ENCODE results near the gene PAK6. TPM values are rescaled to one million over a fixed set of nuclear protein-coding genes. Genes with fewer than 3 reads are reported as not detected.

PAK6 gene
- total and polyA plus RNA-seq, 9 of the 15 experiments (the other 6 are each of a cell fraction or from before 2014, with no cell fraction given) = 0.03 to 0.74 (median 0.16) TPM; not detected in 2

DNA sequence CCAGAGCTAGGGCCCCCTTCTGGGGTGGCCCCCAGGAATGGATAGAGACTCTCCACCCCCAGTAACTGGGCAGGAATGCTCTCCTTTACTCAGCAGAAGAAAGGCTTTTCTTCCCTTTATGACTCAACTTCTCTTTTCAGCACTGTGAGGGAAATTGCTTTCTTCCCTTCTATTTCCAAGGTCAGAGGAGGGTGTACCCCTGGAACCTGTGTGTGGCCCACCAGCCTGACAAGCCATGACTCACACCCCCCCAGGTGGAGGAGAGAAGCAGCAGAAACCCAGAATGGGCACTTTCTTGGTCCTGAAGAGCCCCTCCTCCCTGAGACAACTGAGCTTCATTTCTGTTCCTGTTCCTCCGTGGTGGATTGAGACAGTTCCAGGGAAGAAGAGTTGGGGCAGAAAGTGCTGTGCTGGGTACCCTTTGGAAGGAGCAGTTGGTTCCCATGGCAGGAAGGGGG, 46.7 kb downstream of the PAK6 start:
- Histone ChIP-seq H3K79me2 (ENCODE audit: control insufficient read depth, insufficient read depth, low read length) (no peaks in the 10 kb centered on the region), H3K9me1 (ENCODE audit: control insufficient read depth, insufficient read depth, low read length) (no peaks in the 10 kb centered on the region), H3K27ac (ENCODE audit: extremely low read depth, low read depth, low read length) (no peak overlapping the region), H3K9ac (ENCODE audit: insufficient read depth in 1 of 2, low read depth in 2 of 2, low read length in 2 of 2) (peak overlapping the region in 1 of 2 experiments; percentile 5; a peak in 1 of 4 replicates), H4K20me1 (replicated peaks; ENCODE audit: control insufficient read depth, insufficient read depth, low read length) (no peaks in the 10 kb centered on the region), H3K27me3 (ENCODE audit: control insufficient read depth in 2 of 2, insufficient read depth in 2 of 2, low read length in 2 of 2) (no peaks in the 10 kb centered on the region), H3K4me2 (ENCODE audit: insufficient read depth, low read length) (no peak overlapping the region), H3K36me3 (ENCODE audit: control insufficient read depth, insufficient read depth, low read length) (no peaks in the 10 kb centered on the region), H3K4me3 (no peak overlapping the region), H3K9me3 (replicated peaks; ENCODE audit: control insufficient read depth, insufficient read depth, low read depth, low read length) (no peaks in the 10 kb centered on the region), H2AFZ (ENCODE audit: low read depth, low read length) (no peak overlapping the region), H3K4me1 (replicated peaks in 1 of 2; ENCODE audit: control insufficient read depth in 2 of 2, insufficient read depth in 2 of 2, low read length in 2 of 2) (peaks cover 0 to 38% of the 10 kb centered on the region in 2 experiments; a peak in 3 of 5 replicates)
- POLR2A ChIA-PET = interaction anchor here (0.6 to 1.6 kb wide), 6 partner anchors 12 to 360 kb away, joined by 3 to 4 read pairs (median 3); no protein-coding TSS in a partner anchor
- TF ChIP-seq RAD51 (IDR thresholded peaks at IDR 0.05; ENCODE audit: borderline replicate concordance, low read depth) (no peak), ZNF143 (CRISPR knock-in tag; IDR thresholded peaks at IDR 0.05) (no peak), RBM25 (IDR thresholded peaks at IDR 0.05; ENCODE audit: low read depth, low read length, severe bottlenecking) (no peak), SMAD1 (IDR thresholded peaks at IDR 0.05; ENCODE audit: low read depth, low read length, partially characterized antibody) (no peak), NELFE (IDR thresholded peaks at IDR 0.05; ENCODE audit: insufficient read depth, insufficient read length) (no peak), PURB (CRISPR knock-in tag; IDR thresholded peaks at IDR 0.05; ENCODE audit: low read depth) (no peak)
- TF ChIP-seq, protein P1, sequence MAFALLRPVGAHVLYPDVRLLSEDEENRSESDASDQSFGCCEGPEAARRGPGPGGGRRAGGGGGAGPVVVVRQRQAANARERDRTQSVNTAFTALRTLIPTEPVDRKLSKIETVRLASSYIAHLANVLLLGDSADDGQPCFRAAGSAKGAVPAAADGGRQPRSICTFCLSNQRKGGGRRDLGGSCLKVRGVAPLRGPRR (CRISPR knock-in tag; IDR thresholded peaks at IDR 0.05) = no peak
- TF ChIP-seq, protein P2, sequence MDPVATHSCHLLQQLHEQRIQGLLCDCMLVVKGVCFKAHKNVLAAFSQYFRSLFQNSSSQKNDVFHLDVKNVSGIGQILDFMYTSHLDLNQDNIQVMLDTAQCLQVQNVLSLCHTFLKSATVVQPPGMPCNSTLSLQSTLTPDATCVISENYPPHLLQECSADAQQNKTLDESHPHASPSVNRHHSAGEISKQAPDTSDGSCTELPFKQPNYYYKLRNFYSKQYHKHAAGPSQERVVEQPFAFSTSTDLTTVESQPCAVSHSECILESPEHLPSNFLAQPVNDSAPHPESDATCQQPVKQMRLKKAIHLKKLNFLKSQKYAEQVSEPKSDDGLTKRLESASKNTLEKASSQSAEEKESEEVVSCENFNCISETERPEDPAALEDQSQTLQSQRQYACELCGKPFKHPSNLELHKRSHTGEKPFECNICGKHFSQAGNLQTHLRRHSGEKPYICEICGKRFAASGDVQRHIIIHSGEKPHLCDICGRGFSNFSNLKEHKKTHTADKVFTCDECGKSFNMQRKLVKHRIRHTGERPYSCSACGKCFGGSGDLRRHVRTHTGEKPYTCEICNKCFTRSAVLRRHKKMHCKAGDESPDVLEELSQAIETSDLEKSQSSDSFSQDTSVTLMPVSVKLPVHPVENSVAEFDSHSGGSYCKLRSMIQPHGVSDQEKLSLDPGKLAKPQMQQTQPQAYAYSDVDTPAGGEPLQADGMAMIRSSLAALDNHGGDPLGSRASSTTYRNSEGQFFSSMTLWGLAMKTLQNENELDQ (CRISPR knock-in tag; IDR thresholded peaks at IDR 0.05; ENCODE audit: borderline replicate concordance) = no peak
- TF ChIP-seq, protein P3, sequence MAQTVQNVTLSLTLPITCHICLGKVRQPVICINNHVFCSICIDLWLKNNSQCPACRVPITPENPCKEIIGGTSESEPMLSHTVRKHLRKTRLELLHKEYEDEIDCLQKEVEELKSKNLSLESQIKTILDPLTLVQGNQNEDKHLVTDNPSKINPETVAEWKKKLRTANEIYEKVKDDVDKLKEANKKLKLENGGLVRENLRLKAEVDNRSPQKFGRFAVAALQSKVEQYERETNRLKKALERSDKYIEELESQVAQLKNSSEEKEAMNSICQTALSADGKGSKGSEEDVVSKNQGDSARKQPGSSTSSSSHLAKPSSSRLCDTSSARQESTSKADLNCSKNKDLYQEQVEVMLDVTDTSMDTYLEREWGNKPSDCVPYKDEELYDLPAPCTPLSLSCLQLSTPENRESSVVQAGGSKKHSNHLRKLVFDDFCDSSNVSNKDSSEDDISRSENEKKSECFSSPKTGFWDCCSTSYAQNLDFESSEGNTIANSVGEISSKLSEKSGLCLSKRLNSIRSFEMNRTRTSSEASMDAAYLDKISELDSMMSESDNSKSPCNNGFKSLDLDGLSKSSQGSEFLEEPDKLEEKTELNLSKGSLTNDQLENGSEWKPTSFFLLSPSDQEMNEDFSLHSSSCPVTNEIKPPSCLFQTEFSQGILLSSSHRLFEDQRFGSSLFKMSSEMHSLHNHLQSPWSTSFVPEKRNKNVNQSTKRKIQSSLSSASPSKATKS (CRISPR knock-in tag; IDR thresholded peaks at IDR 0.05) = no peak
- BruUV-seq (replicated peaks) = no TSS peak
- no peak for ATAC-seq
- CTCF ChIA-PET (ENCODE audit: low intra/inter-chr PET ratio) = no interaction called here
- DNase-seq (ENCODE audit: extremely low read depth in 1 of 4, low spot score in 3 of 4) = no peak
- intact Hi-C loops (cut with micrococcal nuclease) = no loop called here
- WGBS (ENCODE audit: insufficient coverage, low coverage, missing lambda C conversion rate) = 0% methylated on average over 1 of the region's 1 CpG
- no peak for FAIRE-seq
- in situ Hi-C loops (cut with MboI) = no loop called here

All from K562 (cell line).